GM12865 (cell line): ENCODE results near the gene MROH2B.

Experiments
- DNase-seq: peaks from one replicate; pipeline ENCODE4 v3.0.0; 2010; ENCODE audit warnings: low read depth
- H3K4me3 ChIP-seq: 2 replicates; pipeline ENCODE4 v1.5.1; 2011; ENCODE audit warnings: mild to moderate bottlenecking, low read depth, low read length, control low read depth
- CTCF ChIP-seq: IDR thresholded peaks from 2 replicates; pipeline ENCODE4 v1.5.1; 2011; ENCODE audit warnings: low read length, control low read depth, low read depth, inconsistent platforms; ENCODE audit not compliant: insufficient read depth; ENCODE audit errors: missing control alignments

The MROH2B gene

GRCh38 chr5:41071242-41071641, at the start of gene MROH2B:
MROH2B (minus strand) TSS chr5:41071342; CDS start chr5:41070852, 490 bp downstream.
- no peak for DNase-seq
- H3K4me3 ChIP-seq = no peak within 1 kb of the TSS
- TF ChIP-seq CTCF = no peak

- TF ChIP-seq CTCF = no peak
- H3K4me3 ChIP-seq = no peak overlapping the region
- no peak for DNase-seq
Observed at GRCh38 chr5:41120600-41120999, 49.5 kb upstream of the MROH2B start.

- no peak overlapping the region for H3K4me3 ChIP-seq
- no peak for TF ChIP-seq CTCF
Observed at GRCh38 chr5:41118177-41118576, 47.0 kb upstream of the MROH2B start.

GRCh38 chr5:41115281-41115680, 44.1 kb upstream of the MROH2B start:
- no peak overlapping the region for H3K4me3 ChIP-seq
- DNase-seq = no peak

More at GRCh38 chr5:41118177-41118576, 47.0 kb upstream of the MROH2B start:
- no peak for DNase-seq

GRCh38 chr5:41112486-41113455, 41.6 kb upstream of the MROH2B start:
- H3K4me3 ChIP-seq = no peak overlapping the region
- no peak for DNase-seq
- TF ChIP-seq CTCF = no peak

More at GRCh38 chr5:41115281-41115680, 44.1 kb upstream of the MROH2B start:
- no peak for TF ChIP-seq CTCF

- no peak for DNase-seq
- H3K4me3 ChIP-seq = no peak overlapping the region
- no peak for TF ChIP-seq CTCF
Observed at GRCh38 chr5:41109186-41109585, 38.0 kb upstream of the MROH2B start.
